ENCODE measurements around the gene HS3ST5. TPM values are rescaled to one million over a fixed set of nuclear protein-coding genes. Genes with fewer than 3 reads are reported as not detected.

HS3ST5 gene
- total RNA-seq, 4 donors from 2014 or later: 0.42 to 2.8 TPM; not detected in 2

DNA sequence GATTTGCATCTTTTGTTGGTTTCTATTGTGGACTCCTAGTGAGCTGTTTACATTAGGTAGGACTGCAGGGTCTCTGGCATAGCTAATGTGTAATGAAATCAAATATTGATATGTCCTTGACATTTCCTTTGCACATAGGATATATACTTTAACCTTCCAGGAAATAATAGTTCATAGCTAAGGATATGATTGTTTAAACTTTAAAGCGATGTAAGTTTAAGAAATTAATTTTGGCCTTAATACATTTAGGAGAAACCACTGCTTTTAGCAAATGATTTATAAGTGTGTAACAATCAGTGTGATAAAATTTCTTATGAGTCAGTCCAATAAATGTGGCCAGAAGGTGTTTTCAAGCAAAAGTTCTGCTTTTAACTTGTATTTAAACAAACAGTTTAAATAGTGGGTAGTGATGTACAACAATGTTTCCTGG, 171.8 kb downstream of the HS3ST5 start:
- Histone ChIP-seq H3K36me3 (no peaks in the 10 kb centered on the region), H3K27ac (no peak overlapping the region), H3K4me3 (no peak overlapping the region), H3K9me3 (no peaks in the 10 kb centered on the region), H3K4me1 (no peaks in the 10 kb centered on the region), H3K27me3 (no peaks in the 10 kb centered on the region)
- DNase-seq (ENCODE audit: low spot score in 2 of 2): no peak
- 97 to 98% methylated on average over 1 of the region's 1 CpG for WGBS, 2 donors
- TF ChIP-seq EP300 (IDR thresholded peaks at IDR 0.05) (no peak), POLR2A (IDR thresholded peaks at IDR 0.05) (no peak)
- TF ChIP-seq, protein P1, sequence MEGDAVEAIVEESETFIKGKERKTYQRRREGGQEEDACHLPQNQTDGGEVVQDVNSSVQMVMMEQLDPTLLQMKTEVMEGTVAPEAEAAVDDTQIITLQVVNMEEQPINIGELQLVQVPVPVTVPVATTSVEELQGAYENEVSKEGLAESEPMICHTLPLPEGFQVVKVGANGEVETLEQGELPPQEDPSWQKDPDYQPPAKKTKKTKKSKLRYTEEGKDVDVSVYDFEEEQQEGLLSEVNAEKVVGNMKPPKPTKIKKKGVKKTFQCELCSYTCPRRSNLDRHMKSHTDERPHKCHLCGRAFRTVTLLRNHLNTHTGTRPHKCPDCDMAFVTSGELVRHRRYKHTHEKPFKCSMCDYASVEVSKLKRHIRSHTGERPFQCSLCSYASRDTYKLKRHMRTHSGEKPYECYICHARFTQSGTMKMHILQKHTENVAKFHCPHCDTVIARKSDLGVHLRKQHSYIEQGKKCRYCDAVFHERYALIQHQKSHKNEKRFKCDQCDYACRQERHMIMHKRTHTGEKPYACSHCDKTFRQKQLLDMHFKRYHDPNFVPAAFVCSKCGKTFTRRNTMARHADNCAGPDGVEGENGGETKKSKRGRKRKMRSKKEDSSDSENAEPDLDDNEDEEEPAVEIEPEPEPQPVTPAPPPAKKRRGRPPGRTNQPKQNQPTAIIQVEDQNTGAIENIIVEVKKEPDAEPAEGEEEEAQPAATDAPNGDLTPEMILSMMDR (IDR thresholded peaks at IDR 0.05): no peak

DNA sequence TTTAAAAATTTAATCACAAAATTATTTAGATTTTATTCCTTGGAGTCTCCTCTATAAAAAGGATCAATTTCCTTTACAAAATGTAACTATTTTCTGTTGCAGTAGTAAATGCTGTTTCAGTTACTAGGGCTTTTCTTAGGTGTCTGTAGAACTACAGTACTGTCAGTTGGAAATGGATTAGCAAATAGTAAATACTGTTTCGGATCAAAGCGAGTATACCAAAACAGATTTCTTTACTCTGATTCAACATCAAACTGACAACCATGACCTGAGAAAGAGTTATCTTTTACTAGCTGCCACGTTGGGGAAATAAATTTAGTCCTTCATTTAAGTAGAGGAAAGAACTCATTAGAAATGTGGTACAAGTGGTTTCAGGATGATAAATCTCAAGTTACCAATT, 172.5 kb downstream of the HS3ST5 start:
- Histone ChIP-seq H3K27ac (no peak overlapping the region), H3K27me3 (no peaks in the 10 kb centered on the region), H3K4me1 (no peaks in the 10 kb centered on the region), H3K36me3 (no peaks in the 10 kb centered on the region), H3K4me3 (no peak overlapping the region), H3K9me3 (no peaks in the 10 kb centered on the region)
- no peak for TF ChIP-seq EP300 (IDR thresholded peaks at IDR 0.05)
- TF ChIP-seq, protein P1 (IDR thresholded peaks at IDR 0.05): no peak
- no peak for TF ChIP-seq POLR2A (IDR thresholded peaks at IDR 0.05)
- no peak for DNase-seq (ENCODE audit: low spot score in 2 of 2)
- 74 to 84% methylated on average over 3 of the region's 3 CpGs for WGBS, 2 donors

- no peaks in the 10 kb centered on the region for H3K36me3 ChIP-seq
- no peaks in the 10 kb centered on the region for H3K4me1 ChIP-seq
- TF ChIP-seq, protein P1 (IDR thresholded peaks at IDR 0.05): no peak
- TF ChIP-seq POLR2A (IDR thresholded peaks at IDR 0.05): no peak
- TF ChIP-seq EP300 (IDR thresholded peaks at IDR 0.05): no peak
- no peak overlapping the region for H3K4me3 ChIP-seq
- H3K27ac ChIP-seq: no peak overlapping the region
- H3K9me3 ChIP-seq: no peaks in the 10 kb centered on the region
- no peak for DNase-seq (ENCODE audit: low spot score in 2 of 2)
- no peaks in the 10 kb centered on the region for H3K27me3 ChIP-seq
Observed at GRCh38 chr6:114169763-114170162, 173.1 kb downstream of the HS3ST5 start.

- Histone ChIP-seq H3K27me3 (no peaks in the 10 kb centered on the region), H3K27ac (no peak overlapping the region), H3K4me3 (no peak overlapping the region), H3K4me1 (no peaks in the 10 kb centered on the region), H3K9me3 (no peaks in the 10 kb centered on the region), H3K36me3 (no peaks in the 10 kb centered on the region)
- 66 to 70% methylated on average over 13 of the region's 13 CpGs for WGBS, 2 donors
- no peak for TF ChIP-seq EP300 (IDR thresholded peaks at IDR 0.05)
- DNase-seq (ENCODE audit: low spot score in 2 of 2): no peak
Observed at GRCh38 chr6:114167583-114168576, 174.9 kb downstream of the HS3ST5 start.

DNA sequence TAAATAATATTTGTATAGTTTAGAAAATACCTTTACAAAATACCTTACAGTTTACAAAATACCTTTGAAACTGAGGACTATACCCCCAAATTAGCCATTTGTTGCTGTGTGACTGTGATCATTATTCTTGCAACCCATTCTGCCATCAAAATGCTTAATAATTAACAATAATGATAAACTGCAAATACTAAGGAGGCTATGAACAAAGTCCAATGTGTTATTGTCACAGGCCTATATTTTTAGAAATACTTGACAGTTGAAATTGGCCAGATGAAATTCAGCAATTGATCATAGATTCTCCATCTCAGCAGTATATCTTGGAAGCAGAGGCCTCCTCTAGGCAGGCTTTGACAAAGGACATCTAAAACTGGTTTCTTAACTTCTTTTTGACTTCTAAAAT, 178.6 kb downstream of the HS3ST5 start:
- Histone ChIP-seq H3K4me1 (no peaks in the 10 kb centered on the region), H3K36me3 (no peaks in the 10 kb centered on the region), H3K27me3 (no peaks in the 10 kb centered on the region), H3K9me3 (no peaks in the 10 kb centered on the region), H3K4me3 (no peak overlapping the region), H3K27ac (no peak overlapping the region)
- TF ChIP-seq EP300 (IDR thresholded peaks at IDR 0.05) (no peak), POLR2A (IDR thresholded peaks at IDR 0.05) (no peak)
- TF ChIP-seq, protein P1 (IDR thresholded peaks at IDR 0.05): no peak
- DNase-seq (ENCODE audit: low spot score in 2 of 2): no peak
